SU-DHL-6 (cell line): ENCODE results near the gene RNASE8.

ENCODE experiments used
- H2AFZ ChIP-seq: fragments of 200-600 bp; sonication (generic); 2 replicates; pipeline ENCODE4 v1.6.1; 2014; ENCODE audit warnings: low read depth, mild to moderate bottlenecking, moderate library complexity, mixed read lengths, antibody characterized with exemption, low read length; ENCODE audit not compliant: severe bottlenecking
- H3F3A ChIP-seq: fragments of 200-600 bp; shearing (Covaris generic); 2 replicates; pipeline ENCODE4 v1.6.0; 2016; ENCODE audit warnings: antibody characterized with exemption, mild to moderate bottlenecking; ENCODE audit not compliant: insufficient read depth
- H3K27ac ChIP-seq: fragments of 200-600 bp; sonication (generic); 2 replicates; pipeline ENCODE4 v1.5.1; 2016; ENCODE audit warnings: low read depth, mild to moderate bottlenecking, low read length, moderate library complexity, mixed read lengths
- H3K27me3 ChIP-seq: fragments of 200-600 bp; sonication (generic), shearing (Covaris generic); 2 replicates; pipeline ENCODE4 v1.6.0; 2014; ENCODE audit warnings: mild to moderate bottlenecking, low read length
- H3K36me3 ChIP-seq: fragments of 200-600 bp; sonication (generic); 2 replicates; pipeline ENCODE4 v1.6.1; 2014; ENCODE audit warnings: mild to moderate bottlenecking, low read length, mixed read lengths
- H3K4me2 ChIP-seq: fragments of 300-600, 200-600 bp; shearing (Covaris generic), sonication (generic); 2 replicates; pipeline ENCODE4 v1.6.0; 2014; ENCODE audit warnings: low read length, low read depth, mild to moderate bottlenecking; ENCODE audit not compliant: poor library complexity, severe bottlenecking
- H3K4me3 ChIP-seq: fragments of 200-600 bp; sonication (generic); 2 replicates; pipeline ENCODE4 v1.5.1; 2014; ENCODE audit warnings: antibody characterized with exemption, low read length, mild to moderate bottlenecking, mixed read lengths; ENCODE audit not compliant: insufficient read depth, poor library complexity, severe bottlenecking
- H3K79me2 ChIP-seq: fragments of 200-600 bp; sonication (generic); 2 replicates; pipeline ENCODE4 v1.6.1; 2014; ENCODE audit warnings: mild to moderate bottlenecking, low read length, moderate library complexity; ENCODE audit not compliant: insufficient read depth
- H3K9ac ChIP-seq: fragments of 200-600 bp; sonication (generic); 2 replicates; pipeline ENCODE4 v1.7.0; 2014; ENCODE audit warnings: mild to moderate bottlenecking, low read length
- H3K9me2 ChIP-seq: fragments of 200-600 bp; sonication (generic); replicated peaks from 2 replicates; pipeline ENCODE4 v1.6.1; 2014; ENCODE audit warnings: low read length; ENCODE audit not compliant: insufficient read depth
- H3K9me3 ChIP-seq: fragments of 200-600 bp; sonication (generic); 2 replicates; pipeline ENCODE4 v1.6.1; 2014; ENCODE audit warnings: low read length, mixed read lengths; ENCODE audit not compliant: insufficient read depth
- H4K20me1 ChIP-seq: fragments of 200-600 bp; sonication (generic); 2 replicates; pipeline ENCODE4 v1.6.1; 2014; ENCODE audit warnings: low read depth, mild to moderate bottlenecking, antibody characterized with exemption, low read length, moderate library complexity, mixed read lengths
- CTCF ChIP-seq: fragments of 200-600 bp; sonication (generic); IDR thresholded peaks from one replicate; pipeline ENCODE4 v1.5.1; 2017; ENCODE audit warnings: antibody characterized with exemption, mild to moderate bottlenecking, low read length, moderate library complexity; ENCODE audit not compliant: insufficient read depth, poor library complexity, severe bottlenecking
- EZH2phosphoT487 ChIP-seq: fragments of 200-600 bp; sonication (generic), shearing (Covaris generic); conservative IDR thresholded peaks from 2 replicates; pipeline ENCODE4 v1.6.1; 2018; ENCODE audit warnings: mild to moderate bottlenecking, antibody characterized with exemption, low read length, moderate library complexity, mixed read lengths

Gene RNASE8

GRCh38 chr14:21103710-21104447 lies 46.3 kb downstream of the RNASE8 start:
- no peaks in the 10 kb centered on the region for H3K36me3 ChIP-seq
- H3K27me3 ChIP-seq: no peaks in the 10 kb centered on the region
- peak overlapping the region; percentile 82 for H3K27ac ChIP-seq
- peak overlapping the region; percentile 74 for H2AFZ ChIP-seq
- peak overlapping the region; percentile 96 for H3K9ac ChIP-seq
- TF ChIP-seq EZH2phosphoT487: no peak
- no peak for TF ChIP-seq CTCF
- H3K79me2 ChIP-seq: no peaks in the 10 kb centered on the region
- peaks cover 2% of the 10 kb centered on the region; the same call in 1 of the 2 replicates for H3F3A ChIP-seq
- peak overlapping the region; percentile 88 for H3K4me3 ChIP-seq
- no peaks in the 10 kb centered on the region for H3K9me3 ChIP-seq
- no peaks in the 10 kb centered on the region for H3K9me2 ChIP-seq
- H4K20me1 ChIP-seq: no peaks in the 10 kb centered on the region
- H3K4me2 ChIP-seq: peak overlapping the region; percentile 64

GRCh38 chr14:21104448-21105060 lies 46.9 kb downstream of the RNASE8 start:
- no peaks in the 10 kb centered on the region for H3K36me3 ChIP-seq
- no peaks in the 10 kb centered on the region for H4K20me1 ChIP-seq
- peak overlapping the region; percentile 88 for H3K4me3 ChIP-seq
- H3K27ac ChIP-seq: peak overlapping the region; percentile 82
- TF ChIP-seq EZH2phosphoT487 (no peak), CTCF (peak; percentile 92)
- no peaks in the 10 kb centered on the region for H3K27me3 ChIP-seq
- H3F3A ChIP-seq: no peaks in the 10 kb centered on the region; the same call in 1 of the 2 replicates
- peak overlapping the region; percentile 96 for H3K9ac ChIP-seq
- H2AFZ ChIP-seq: peak overlapping the region; percentile 74
- H3K9me2 ChIP-seq: no peaks in the 10 kb centered on the region
- no peaks in the 10 kb centered on the region for H3K79me2 ChIP-seq
- H3K4me2 ChIP-seq: peak overlapping the region; percentile 64
- H3K9me3 ChIP-seq: no peaks in the 10 kb centered on the region

- H3K27me3 ChIP-seq: no peaks in the 10 kb centered on the region
- H3K4me2 ChIP-seq: peak overlapping the region; percentile 64
- H3F3A ChIP-seq: no peaks in the 10 kb centered on the region; the same call in 1 of the 2 replicates
- H3K27ac ChIP-seq: no peak overlapping the region
- H3K9ac ChIP-seq: peak overlapping the region; percentile 96
- H4K20me1 ChIP-seq: no peaks in the 10 kb centered on the region
- H3K9me3 ChIP-seq: no peaks in the 10 kb centered on the region
- H3K36me3 ChIP-seq: no peaks in the 10 kb centered on the region
- no peaks in the 10 kb centered on the region for H3K9me2 ChIP-seq
- no peaks in the 10 kb centered on the region for H3K79me2 ChIP-seq
- no peak overlapping the region for H3K4me3 ChIP-seq
- H2AFZ ChIP-seq: no peak overlapping the region
- TF ChIP-seq EZH2phosphoT487 (no peak), CTCF (no peak)
Measured at GRCh38 chr14:21105095-21105494, 47.5 kb downstream of the RNASE8 start.
